Mesenchymal stem cell (in vitro differentiated cells and primary cell): ENCODE data around the gene AIP.
A peak's percentile ranks its signal among the peaks of the same experiment; 100 is the strongest.

Source experiments
- DNase-seq: peaks from one replicate; pipeline ENCODE4 v3.0.0-alpha.2; 2013
- H2AFZ ChIP-seq: one replicate; pipeline ENCODE4 v1.6.1; 2013; ENCODE audit warnings: low read depth, mild to moderate bottlenecking, control low read depth, inconsistent platforms, low read length, moderate library complexity
- H2AK5ac ChIP-seq: 2 replicates; pipeline ENCODE4 v1.6.1; 2013; ENCODE audit warnings: low read length, moderate library complexity, mild to moderate bottlenecking, inconsistent platforms; ENCODE audit not compliant: severe bottlenecking
- H2BK120ac ChIP-seq: one replicate; pipeline ENCODE4 v1.6.1; 2013; ENCODE audit warnings: low read depth, mild to moderate bottlenecking, inconsistent platforms, low read length, moderate library complexity
- H2BK12ac ChIP-seq, 2 experiments: one replicate each; pipeline ENCODE4 v1.6.1; 2013; ENCODE audit warnings: inconsistent platforms in 2 of 2, low read length in 2 of 2, mild to moderate bottlenecking in 2 of 2, moderate library complexity in 2 of 2, control low read depth in 1 of 2
- H2BK15ac ChIP-seq: one replicate; pipeline ENCODE4 v1.6.1; 2013; ENCODE audit warnings: mild to moderate bottlenecking, low read depth, inconsistent platforms; ENCODE audit not compliant: poor library complexity, severe bottlenecking
- H2BK5ac ChIP-seq: 2 replicates; pipeline ENCODE4 v1.6.1; 2013; ENCODE audit warnings: low read depth, mild to moderate bottlenecking, low read length, control low read depth, inconsistent platforms; ENCODE audit not compliant: poor library complexity, severe bottlenecking
- H3K14ac ChIP-seq, 2 experiments: one replicate each; pipeline ENCODE4 v1.6.1; 2013; ENCODE audit warnings: inconsistent platforms in 2 of 2, low read length in 2 of 2, control low read depth in 1 of 2, mild to moderate bottlenecking in 1 of 2, moderate library complexity in 1 of 2
- H3K18ac ChIP-seq, 2 experiments: one replicate each; pipeline ENCODE4 v1.6.1; 2013; ENCODE audit warnings: inconsistent platforms in 2 of 2, low read length in 2 of 2, control low read depth in 1 of 2, low read depth in 1 of 2, mild to moderate bottlenecking in 1 of 2
- H3K23ac ChIP-seq, 2 experiments: one replicate each; pipeline ENCODE4 v1.6.1; 2013; ENCODE audit warnings: inconsistent platforms in 2 of 2, low read length in 2 of 2, mild to moderate bottlenecking in 2 of 2, moderate library complexity in 2 of 2, control low read depth in 1 of 2
- H3K27ac ChIP-seq: 2 replicates; pipeline ENCODE4 v1.5.1; 2013; ENCODE audit warnings: mild to moderate bottlenecking, moderate library complexity, low read length, control low read depth, inconsistent platforms; ENCODE audit not compliant: poor library complexity, severe bottlenecking
- H3K27me3 ChIP-seq, 2 experiments: 2 replicates each; pipeline versions ENCODE4 v1.6.1 to v1.7.0; 2013; ENCODE audit warnings: low read length in 2 of 2, mild to moderate bottlenecking in 2 of 2, moderate library complexity in 2 of 2, control low read depth in 1 of 2, inconsistent platforms in 1 of 2; ENCODE audit not compliant: control insufficient read depth in 1 of 2, insufficient read depth in 1 of 2
- H3K36me3 ChIP-seq, 2 experiments: 2 replicates each; pipeline versions ENCODE4 v1.6.1 to v1.7.0; 2013; ENCODE audit warnings: low read length in 2 of 2, control low read depth in 1 of 2, inconsistent platforms in 1 of 2, low read depth in 1 of 2, mild to moderate bottlenecking in 1 of 2; ENCODE audit not compliant: insufficient read depth in 2 of 2, control insufficient read depth in 1 of 2
- H3K4ac ChIP-seq, 2 experiments: one replicate each; pipeline ENCODE4 v1.6.1; 2013; ENCODE audit warnings: inconsistent platforms in 2 of 2, low read length in 2 of 2, mild to moderate bottlenecking in 2 of 2, moderate library complexity in 2 of 2, control low read depth in 1 of 2, low read depth in 1 of 2
- H3K4me1 ChIP-seq: 2 replicates; pipeline ENCODE4 v1.6.1; 2013; ENCODE audit warnings: low read depth, low read length, control low read depth; ENCODE audit not compliant: control insufficient read depth, insufficient read depth
- H3K4me2 ChIP-seq: 2 replicates; pipeline ENCODE4 v1.6.1; 2013; ENCODE audit warnings: low read length, mild to moderate bottlenecking, inconsistent platforms; ENCODE audit not compliant: poor library complexity, severe bottlenecking
- H3K4me3 ChIP-seq, 2 experiments: 2 replicates each; pipeline versions ENCODE4 v1.5.1 to v1.7.0; 2013; ENCODE audit warnings: low read length in 2 of 2, mild to moderate bottlenecking in 2 of 2, control low read depth in 1 of 2, low read depth in 1 of 2; ENCODE audit not compliant: insufficient read depth in 1 of 2
- H3K79me1 ChIP-seq: replicated peaks from 2 replicates; pipeline ENCODE4 v1.6.1; 2013; ENCODE audit warnings: mild to moderate bottlenecking, control low read depth, low read length, inconsistent platforms; ENCODE audit not compliant: poor library complexity, severe bottlenecking
- H3K9ac ChIP-seq: 2 replicates; pipeline ENCODE4 v1.7.0; 2013; ENCODE audit warnings: mild to moderate bottlenecking, low read length, moderate library complexity
- H3K9me3 ChIP-seq: 2 replicates; pipeline ENCODE4 v1.7.0; 2013; ENCODE audit warnings: mild to moderate bottlenecking, low read length; ENCODE audit not compliant: control insufficient read depth
- H4K8ac ChIP-seq: one replicate; pipeline ENCODE4 v1.6.1; 2013; ENCODE audit warnings: inconsistent platforms, mild to moderate bottlenecking, low read length, moderate library complexity
- H4K91ac ChIP-seq: one replicate; pipeline ENCODE4 v1.6.1; 2013; ENCODE audit warnings: mild to moderate bottlenecking, low read length, inconsistent platforms
- WGBS: methylation state at CpG from one replicate; pipeline ENCODE4 v1.1.7; 2013; ENCODE audit warnings: mixed read lengths; 5-methylcytosine and 5-hydroxymethylcytosine counted together

Gene AIP

DNA sequence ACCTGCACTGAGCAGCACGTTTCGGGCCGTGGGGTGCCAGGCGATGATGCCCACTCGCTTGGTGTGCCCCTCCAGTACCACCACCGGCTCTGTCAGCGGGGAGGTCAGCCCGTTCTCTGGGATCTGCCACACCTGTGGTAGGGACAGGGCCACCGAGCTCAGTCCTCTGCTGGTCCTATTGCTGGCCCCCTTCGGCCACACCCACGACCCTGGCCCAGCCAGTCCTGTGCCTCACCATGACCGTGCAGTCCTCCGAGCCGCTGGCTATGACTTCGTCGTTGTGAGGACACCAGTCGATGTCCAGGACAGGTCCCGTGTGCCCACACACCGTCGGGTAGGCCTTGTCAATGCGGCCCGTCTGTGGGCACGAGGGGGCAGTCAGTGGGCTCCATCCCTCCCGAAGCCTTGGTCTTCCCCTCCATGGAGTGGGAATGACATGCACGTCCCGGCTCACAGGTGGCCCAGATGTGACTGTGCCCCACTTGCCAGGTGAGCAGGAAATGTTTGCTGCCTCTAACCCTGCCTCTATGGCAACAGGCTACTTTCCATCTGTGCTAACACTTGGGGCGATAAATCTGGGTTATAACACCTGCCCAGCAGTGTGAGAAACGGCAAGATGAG, 41.0 kb upstream of the AIP start:
- WGBS = 94% methylated on average over 28 of the region's 28 CpGs
- H3K9ac ChIP-seq = peak overlapping the region; percentile 91
- H3K14ac ChIP-seq = no peak overlapping the region
- peaks cover 58% of the 10 kb centered on the region for H3K4me1 ChIP-seq
- H2BK12ac ChIP-seq = no peak overlapping the region
- H3K23ac ChIP-seq = no peak overlapping the region
- H3K27me3 ChIP-seq = no peaks in the 10 kb centered on the region
- H3K79me1 ChIP-seq = peaks cover 1% of the 10 kb centered on the region
- H2BK120ac ChIP-seq = no peak overlapping the region
- H3K4ac ChIP-seq = no peak overlapping the region
- H2BK5ac ChIP-seq = no peak overlapping the region
- H2AK5ac ChIP-seq = no peak overlapping the region
- H2AFZ ChIP-seq = no peak overlapping the region
- peak overlapping the region; percentile 89 for H3K4me2 ChIP-seq
- no peak overlapping the region for H3K18ac ChIP-seq
- peak overlapping the region; percentile 0 for H4K8ac ChIP-seq
- H2BK15ac ChIP-seq = no peak overlapping the region
- H3K9me3 ChIP-seq = no peaks in the 10 kb centered on the region
- no peak for DNase-seq
- peaks cover 40 to 54% of the 10 kb centered on the region in 2 experiments for H3K36me3 ChIP-seq
- H3K27ac ChIP-seq = no peak overlapping the region
- no peak overlapping the region for H4K91ac ChIP-seq
- H3K4me3 ChIP-seq = peak overlapping the region; percentile 64 to 90

DNA sequence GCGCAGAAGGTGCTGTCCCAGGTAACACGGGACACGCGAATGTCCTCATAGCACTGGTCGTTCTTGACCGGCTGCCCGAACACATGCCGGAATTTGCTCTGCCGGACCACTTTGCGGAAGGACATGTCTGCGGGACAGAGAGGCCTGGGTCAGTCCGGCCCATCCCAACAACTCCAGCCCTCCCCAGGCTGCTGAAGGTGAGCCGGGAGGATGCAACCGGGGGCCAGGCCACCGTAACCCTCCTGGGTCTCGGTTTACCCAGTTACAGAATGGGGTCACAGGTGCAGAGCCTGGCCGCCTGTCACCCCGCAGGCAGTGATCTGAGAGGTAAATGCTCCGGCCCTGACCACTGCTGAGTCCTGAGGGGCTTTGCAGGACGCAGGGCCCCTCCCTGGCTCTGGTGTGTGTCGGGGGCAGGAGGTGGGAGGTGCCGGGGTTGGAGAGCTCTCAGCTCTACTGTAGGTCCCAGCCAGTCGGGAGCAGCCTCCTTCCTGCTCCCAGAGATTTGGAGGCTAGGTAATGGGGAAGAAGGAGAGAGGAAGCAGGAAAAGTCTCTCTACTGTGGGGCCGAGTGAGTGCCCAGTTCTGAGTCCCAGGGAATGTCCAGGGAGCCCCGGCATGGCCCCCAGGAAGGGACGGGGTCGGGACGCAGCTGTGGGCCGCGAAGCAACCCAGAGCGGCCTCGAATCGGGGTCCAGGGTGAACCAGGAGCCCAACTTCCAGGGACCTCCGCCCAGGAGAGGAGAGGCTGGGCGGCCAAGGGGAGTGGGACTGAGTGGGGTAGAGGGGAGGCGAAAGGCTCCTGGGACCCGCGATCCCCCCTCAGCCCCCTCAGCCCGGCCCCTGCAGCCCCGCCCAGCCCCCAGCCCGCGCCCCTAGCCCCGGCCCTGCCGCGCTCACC, 40.1 kb upstream of the AIP start:
- peak overlapping the region; percentile 89 for H3K4me2 ChIP-seq
- H3K36me3 ChIP-seq = peaks cover 35 to 50% of the 10 kb centered on the region in 2 experiments
- peaks cover 1% of the 10 kb centered on the region for H3K79me1 ChIP-seq
- peak overlapping the region; percentile 24 for H3K27ac ChIP-seq
- H3K14ac ChIP-seq = peak overlapping the region in 1 of 2 experiments; percentile 12
- peak overlapping the region; percentile 47 for H4K8ac ChIP-seq
- peak overlapping the region; percentile 0 for H2BK15ac ChIP-seq
- no peaks in the 10 kb centered on the region for H3K9me3 ChIP-seq
- DNase-seq = peak; percentile 12
- peak overlapping the region; percentile 35 for H2AK5ac ChIP-seq
- peak overlapping the region; percentile 91 for H3K9ac ChIP-seq
- H2BK12ac ChIP-seq = no peak overlapping the region
- no peaks in the 10 kb centered on the region for H3K27me3 ChIP-seq
- no peak overlapping the region for H3K23ac ChIP-seq
- H3K4me1 ChIP-seq = peaks cover 50% of the 10 kb centered on the region
- peak overlapping the region; percentile 14 for H4K91ac ChIP-seq
- no peak overlapping the region for H2BK5ac ChIP-seq
- H2AFZ ChIP-seq = no peak overlapping the region
- H3K18ac ChIP-seq = peak overlapping the region; percentile 41 to 71
- H3K4me3 ChIP-seq = peak overlapping the region; percentile 64 to 90
- peak overlapping the region; percentile 37 for H2BK120ac ChIP-seq
- H3K4ac ChIP-seq = peak overlapping the region in 1 of 2 experiments; percentile 19
- WGBS = 48% methylated on average over 30 of the region's 45 CpGs

DNA sequence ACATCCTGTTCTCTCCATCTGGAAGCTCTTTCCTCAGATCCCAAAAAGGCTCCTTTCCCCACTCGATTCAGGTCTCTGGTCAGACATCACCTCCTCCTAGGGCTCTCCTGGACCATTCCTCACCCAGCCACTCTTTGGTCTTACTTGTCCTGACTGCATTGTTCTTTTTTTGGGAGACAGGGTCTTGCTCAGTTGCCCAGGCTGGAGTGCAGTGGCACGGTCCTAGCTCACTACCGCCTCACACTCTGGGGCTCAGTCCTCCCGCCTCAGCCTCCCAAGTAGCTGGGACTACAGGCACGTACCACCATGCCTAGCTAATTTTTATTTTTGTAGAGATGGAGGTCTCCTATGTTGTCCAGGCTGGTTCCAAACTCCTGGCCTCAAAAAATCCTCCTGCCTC, 37.3 kb upstream of the AIP start:
- H4K8ac ChIP-seq = no peak overlapping the region
- H3K23ac ChIP-seq = no peak overlapping the region
- no peak overlapping the region for H2BK120ac ChIP-seq
- H3K18ac ChIP-seq = no peak overlapping the region
- H3K27ac ChIP-seq = no peak overlapping the region
- no peak overlapping the region for H3K4me3 ChIP-seq
- no peak overlapping the region for H3K4ac ChIP-seq
- no peak for DNase-seq
- no peak overlapping the region for H3K9ac ChIP-seq
- WGBS = 92% methylated on average over 1 of the region's 5 CpGs
- H3K4me2 ChIP-seq = no peak overlapping the region
- peaks cover 16 to 22% of the 10 kb centered on the region in 2 experiments for H3K36me3 ChIP-seq
- no peak overlapping the region for H2AFZ ChIP-seq
- peaks cover 1% of the 10 kb centered on the region for H3K79me1 ChIP-seq
- no peak overlapping the region for H2BK5ac ChIP-seq
- no peak overlapping the region for H3K14ac ChIP-seq
- H2BK15ac ChIP-seq = no peak overlapping the region
- no peaks in the 10 kb centered on the region for H3K27me3 ChIP-seq
- no peaks in the 10 kb centered on the region for H3K9me3 ChIP-seq
- H4K91ac ChIP-seq = no peak overlapping the region
- H2BK12ac ChIP-seq = no peak overlapping the region
- peaks cover 23% of the 10 kb centered on the region for H3K4me1 ChIP-seq
- H2AK5ac ChIP-seq = no peak overlapping the region

DNA sequence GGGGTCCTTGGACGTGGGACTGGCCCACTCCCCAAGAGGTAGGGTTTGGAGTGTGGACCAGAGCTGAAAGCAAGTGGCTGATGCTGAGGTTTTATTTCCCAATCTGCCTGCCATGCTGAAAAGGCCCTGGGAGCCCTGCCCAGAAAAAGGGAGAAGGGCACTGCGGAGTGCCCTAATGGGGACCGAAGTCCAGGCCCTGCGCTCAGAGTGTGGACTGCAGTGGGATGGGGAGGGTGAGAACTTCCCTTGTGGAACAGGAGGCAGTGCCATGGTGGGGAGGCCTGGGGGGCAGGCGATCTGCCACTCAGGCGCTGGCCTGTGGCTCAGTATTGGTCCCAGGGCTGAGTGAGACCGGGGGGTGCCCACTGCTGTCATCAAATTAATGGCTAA, 34.6 kb upstream of the AIP start:
- H3K9ac ChIP-seq = no peak overlapping the region
- H3K79me1 ChIP-seq = peaks cover 1% of the 10 kb centered on the region
- no peaks in the 10 kb centered on the region for H3K4me1 ChIP-seq
- no peak overlapping the region for H3K18ac ChIP-seq
- no peak overlapping the region for H3K14ac ChIP-seq
- H3K4ac ChIP-seq = peak overlapping the region in 1 of 2 experiments; percentile 16
- H3K9me3 ChIP-seq = no peaks in the 10 kb centered on the region
- no peak overlapping the region for H2BK15ac ChIP-seq
- H3K27me3 ChIP-seq = peaks cover 0 to 7% of the 10 kb centered on the region in 2 experiments
- H3K27ac ChIP-seq = no peak overlapping the region
- no peak overlapping the region for H2BK120ac ChIP-seq
- no peak overlapping the region for H3K4me3 ChIP-seq
- H2AK5ac ChIP-seq = no peak overlapping the region
- H3K23ac ChIP-seq = no peak overlapping the region
- no peak overlapping the region for H3K4me2 ChIP-seq
- DNase-seq = no peak
- no peak overlapping the region for H2BK12ac ChIP-seq
- no peak overlapping the region for H2AFZ ChIP-seq
- WGBS = 93% methylated on average over 7 of the region's 7 CpGs
- no peak overlapping the region for H4K8ac ChIP-seq
- no peaks in the 10 kb centered on the region for H3K36me3 ChIP-seq
- H2BK5ac ChIP-seq = no peak overlapping the region
- H4K91ac ChIP-seq = no peak overlapping the region
